ENCODE results near the gene CLEC3B.

- TF ChIP-seq, protein P1, sequence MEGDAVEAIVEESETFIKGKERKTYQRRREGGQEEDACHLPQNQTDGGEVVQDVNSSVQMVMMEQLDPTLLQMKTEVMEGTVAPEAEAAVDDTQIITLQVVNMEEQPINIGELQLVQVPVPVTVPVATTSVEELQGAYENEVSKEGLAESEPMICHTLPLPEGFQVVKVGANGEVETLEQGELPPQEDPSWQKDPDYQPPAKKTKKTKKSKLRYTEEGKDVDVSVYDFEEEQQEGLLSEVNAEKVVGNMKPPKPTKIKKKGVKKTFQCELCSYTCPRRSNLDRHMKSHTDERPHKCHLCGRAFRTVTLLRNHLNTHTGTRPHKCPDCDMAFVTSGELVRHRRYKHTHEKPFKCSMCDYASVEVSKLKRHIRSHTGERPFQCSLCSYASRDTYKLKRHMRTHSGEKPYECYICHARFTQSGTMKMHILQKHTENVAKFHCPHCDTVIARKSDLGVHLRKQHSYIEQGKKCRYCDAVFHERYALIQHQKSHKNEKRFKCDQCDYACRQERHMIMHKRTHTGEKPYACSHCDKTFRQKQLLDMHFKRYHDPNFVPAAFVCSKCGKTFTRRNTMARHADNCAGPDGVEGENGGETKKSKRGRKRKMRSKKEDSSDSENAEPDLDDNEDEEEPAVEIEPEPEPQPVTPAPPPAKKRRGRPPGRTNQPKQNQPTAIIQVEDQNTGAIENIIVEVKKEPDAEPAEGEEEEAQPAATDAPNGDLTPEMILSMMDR (IDR thresholded peaks at IDR 0.05), result no peak
- no peak for TF ChIP-seq POLR2A (IDR thresholded peaks at IDR 0.05)
- no peak for TF ChIP-seq POLR2AphosphoS5 (IDR thresholded peaks at IDR 0.05; ENCODE audit: insufficient read depth in 1 of 2, low read depth in 1 of 2)
Observed at GRCh38 chr3:45027441-45027840, 1.3 kb downstream of the CLEC3B start.
